ENCODE results near the gene ZBTB44. TPM values are rescaled to one million over a fixed set of nuclear protein-coding genes. Genes with fewer than 3 reads are reported as not detected.

The ZBTB44 gene
- polyA plus RNA-seq, 1 of the 3 experiments (the other 2 are of a cell fraction), result 5.0 TPM

- Histone ChIP-seq H3K4me1 (ENCODE audit: control insufficient read depth in 1 of 2, insufficient read depth in 2 of 2, low read depth in 1 of 2, low read length in 1 of 2) (peaks cover 0 to 7% of the 10 kb centered on the region in 2 experiments; a peak in 1 of 4 replicates), H3K9ac (no peak overlapping the region), H3K4me2 (no peak overlapping the region), H3K79me2 (ENCODE audit: insufficient read depth) (no peaks in the 10 kb centered on the region), H3K4me3 (ENCODE audit: low read depth in 2 of 2, low read length in 1 of 2) (no peak overlapping the region), H4K20me1 (ENCODE audit: insufficient read depth) (no peaks in the 10 kb centered on the region), H3K27me3 (ENCODE audit: insufficient read depth) (peaks cover 20% of the 10 kb centered on the region), H3F3A (replicated peaks; ENCODE audit: insufficient read depth) (no peaks in the 10 kb centered on the region), H3K27ac (ENCODE audit: low read depth in 2 of 2, low read length in 1 of 2) (no peak overlapping the region), H3K36me3 (replicated peaks in 1 of 2; ENCODE audit: control insufficient read depth in 1 of 2, insufficient read depth in 2 of 2, low read length in 1 of 2) (no peaks in the 10 kb centered on the region), H3K9me3 (no peaks in the 10 kb centered on the region), H3K9me2 (no peaks in the 10 kb centered on the region), H2AFZ (ENCODE audit: low read depth) (no peak overlapping the region)
- no peak for TF ChIP-seq SMC3 (IDR thresholded peaks at IDR 0.05; ENCODE audit: low read depth, low read length)
- TF ChIP-seq RFX5 (IDR thresholded peaks at IDR 0.05; ENCODE audit: low read length), result no peak
- no peak for TF ChIP-seq POLR2AphosphoS5 (IDR thresholded peaks at IDR 0.05; ENCODE audit: low read depth, low read length)
- TF ChIP-seq, protein P1, sequence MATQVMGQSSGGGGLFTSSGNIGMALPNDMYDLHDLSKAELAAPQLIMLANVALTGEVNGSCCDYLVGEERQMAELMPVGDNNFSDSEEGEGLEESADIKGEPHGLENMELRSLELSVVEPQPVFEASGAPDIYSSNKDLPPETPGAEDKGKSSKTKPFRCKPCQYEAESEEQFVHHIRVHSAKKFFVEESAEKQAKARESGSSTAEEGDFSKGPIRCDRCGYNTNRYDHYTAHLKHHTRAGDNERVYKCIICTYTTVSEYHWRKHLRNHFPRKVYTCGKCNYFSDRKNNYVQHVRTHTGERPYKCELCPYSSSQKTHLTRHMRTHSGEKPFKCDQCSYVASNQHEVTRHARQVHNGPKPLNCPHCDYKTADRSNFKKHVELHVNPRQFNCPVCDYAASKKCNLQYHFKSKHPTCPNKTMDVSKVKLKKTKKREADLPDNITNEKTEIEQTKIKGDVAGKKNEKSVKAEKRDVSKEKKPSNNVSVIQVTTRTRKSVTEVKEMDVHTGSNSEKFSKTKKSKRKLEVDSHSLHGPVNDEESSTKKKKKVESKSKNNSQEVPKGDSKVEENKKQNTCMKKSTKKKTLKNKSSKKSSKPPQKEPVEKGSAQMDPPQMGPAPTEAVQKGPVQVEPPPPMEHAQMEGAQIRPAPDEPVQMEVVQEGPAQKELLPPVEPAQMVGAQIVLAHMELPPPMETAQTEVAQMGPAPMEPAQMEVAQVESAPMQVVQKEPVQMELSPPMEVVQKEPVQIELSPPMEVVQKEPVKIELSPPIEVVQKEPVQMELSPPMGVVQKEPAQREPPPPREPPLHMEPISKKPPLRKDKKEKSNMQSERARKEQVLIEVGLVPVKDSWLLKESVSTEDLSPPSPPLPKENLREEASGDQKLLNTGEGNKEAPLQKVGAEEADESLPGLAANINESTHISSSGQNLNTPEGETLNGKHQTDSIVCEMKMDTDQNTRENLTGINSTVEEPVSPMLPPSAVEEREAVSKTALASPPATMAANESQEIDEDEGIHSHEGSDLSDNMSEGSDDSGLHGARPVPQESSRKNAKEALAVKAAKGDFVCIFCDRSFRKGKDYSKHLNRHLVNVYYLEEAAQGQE (IDR thresholded peaks at IDR 0.05; ENCODE audit: low read depth, low read length), result no peak
- TF ChIP-seq, protein P2, sequence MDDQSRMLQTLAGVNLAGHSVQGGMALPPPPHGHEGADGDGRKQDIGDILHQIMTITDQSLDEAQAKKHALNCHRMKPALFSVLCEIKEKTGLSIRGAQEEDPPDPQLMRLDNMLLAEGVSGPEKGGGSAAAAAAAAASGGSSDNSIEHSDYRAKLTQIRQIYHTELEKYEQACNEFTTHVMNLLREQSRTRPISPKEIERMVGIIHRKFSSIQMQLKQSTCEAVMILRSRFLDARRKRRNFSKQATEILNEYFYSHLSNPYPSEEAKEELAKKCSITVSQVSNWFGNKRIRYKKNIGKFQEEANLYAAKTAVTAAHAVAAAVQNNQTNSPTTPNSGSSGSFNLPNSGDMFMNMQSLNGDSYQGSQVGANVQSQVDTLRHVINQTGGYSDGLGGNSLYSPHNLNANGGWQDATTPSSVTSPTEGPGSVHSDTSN (IDR thresholded peaks at IDR 0.05), result no peak
- ChIA-PET CTCF (interaction anchor here (0.6 kb wide), 1 partner anchor 688 kb away, joined by 3 read pairs; no protein-coding TSS in a partner anchor), POLR2A (no interaction called here)
- WGBS (ENCODE audit: low lambda C conversion rate), result 82% methylated on average over 9 of the region's 9 CpGs
- DNase-seq, result no peak
These were observed 100.8 kb downstream of the ZBTB44 start for GRCh38 chr11:130213979-130214281.

DNA sequence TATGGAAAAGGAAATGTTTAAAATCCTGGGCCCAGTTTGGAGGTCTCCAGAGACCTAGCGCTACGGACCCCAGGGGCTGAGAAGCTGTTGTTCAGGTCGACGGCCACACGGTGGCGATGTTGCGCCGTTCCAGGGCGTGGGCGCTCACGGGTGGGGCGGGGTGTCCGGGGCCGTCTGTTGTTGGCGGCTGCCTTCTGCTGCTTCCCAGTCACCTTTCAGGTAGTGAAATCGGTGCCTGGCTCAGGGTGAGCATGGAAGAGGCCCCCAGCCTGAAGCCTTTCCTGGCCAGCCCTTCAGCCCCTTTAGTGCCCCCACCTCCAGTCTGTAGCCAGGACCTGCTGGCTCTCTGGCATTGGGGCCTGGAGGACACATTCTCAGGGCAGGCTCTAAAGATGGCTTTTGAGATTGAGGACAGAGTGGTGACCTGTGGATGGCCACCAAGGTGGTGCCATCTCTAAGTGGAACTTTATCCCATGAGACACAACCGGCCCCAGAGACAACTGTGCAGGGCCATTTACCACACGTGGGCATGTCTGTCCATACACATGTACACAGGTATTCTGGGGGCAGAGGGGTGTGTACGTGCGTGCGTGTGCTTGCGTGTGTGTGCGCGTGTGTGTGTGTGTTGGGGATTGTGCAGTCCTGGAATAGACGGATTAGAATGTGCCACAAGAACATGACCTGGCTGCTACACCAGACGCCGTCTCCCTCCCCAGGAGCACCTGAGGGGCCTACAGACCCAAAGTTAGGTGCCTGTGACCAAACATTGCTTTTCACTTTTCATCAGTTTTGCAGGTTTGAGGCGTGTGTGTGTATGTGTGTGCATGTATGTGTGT, 101.4 kb downstream of the ZBTB44 start:
- Histone ChIP-seq H3F3A (replicated peaks; ENCODE audit: insufficient read depth) (no peaks in the 10 kb centered on the region), H3K27ac (ENCODE audit: low read depth in 2 of 2, low read length in 1 of 2) (no peak overlapping the region), H3K79me2 (ENCODE audit: insufficient read depth) (no peaks in the 10 kb centered on the region), H3K9me3 (no peaks in the 10 kb centered on the region), H3K36me3 (replicated peaks in 1 of 2; ENCODE audit: control insufficient read depth in 1 of 2, insufficient read depth in 2 of 2, low read length in 1 of 2) (no peaks in the 10 kb centered on the region), H3K27me3 (ENCODE audit: insufficient read depth) (peaks cover 20% of the 10 kb centered on the region), H4K20me1 (ENCODE audit: insufficient read depth) (no peaks in the 10 kb centered on the region), H3K4me1 (ENCODE audit: control insufficient read depth in 1 of 2, insufficient read depth in 2 of 2, low read depth in 1 of 2, low read length in 1 of 2) (peaks cover 0 to 7% of the 10 kb centered on the region in 2 experiments; a peak in 1 of 4 replicates), H3K9me2 (no peaks in the 10 kb centered on the region), H3K4me3 (ENCODE audit: low read depth in 2 of 2, low read length in 1 of 2) (peak overlapping the region; percentile 9 to 30; a peak in 2 of 4 replicates), H3K4me2 (peak overlapping the region; percentile 39; the same call in 1 of the 2 replicates), H2AFZ (ENCODE audit: low read depth) (no peak overlapping the region), H3K9ac (no peak overlapping the region)
- ChIA-PET CTCF (interaction anchor here (0.6 to 1.7 kb wide), 34 partner anchors 8 to 681 kb away, joined by 3 to 27 read pairs (median 4); no protein-coding TSS in a partner anchor), POLR2A (interaction anchor here (1.0 kb wide), 1 partner anchor 649 kb away, joined by 4 read pairs; no protein-coding TSS in a partner anchor)
- peak; percentile 94 for DNase-seq
- peak; percentile 78 for TF ChIP-seq SMC3 (IDR thresholded peaks at IDR 0.05; ENCODE audit: low read depth, low read length)
- no peak for TF ChIP-seq RFX5 (IDR thresholded peaks at IDR 0.05; ENCODE audit: low read length)
- TF ChIP-seq YY1 (IDR thresholded peaks at IDR 0.05; ENCODE audit: low read depth), result no peak
- peak; percentile 87 for TF ChIP-seq RAD21 (IDR thresholded peaks at IDR 0.05; ENCODE audit: low read length)
- no peak for TF ChIP-seq FOXJ3 (CRISPR knock-in tag; IDR thresholded peaks at IDR 0.05)
- TF ChIP-seq, protein P3, sequence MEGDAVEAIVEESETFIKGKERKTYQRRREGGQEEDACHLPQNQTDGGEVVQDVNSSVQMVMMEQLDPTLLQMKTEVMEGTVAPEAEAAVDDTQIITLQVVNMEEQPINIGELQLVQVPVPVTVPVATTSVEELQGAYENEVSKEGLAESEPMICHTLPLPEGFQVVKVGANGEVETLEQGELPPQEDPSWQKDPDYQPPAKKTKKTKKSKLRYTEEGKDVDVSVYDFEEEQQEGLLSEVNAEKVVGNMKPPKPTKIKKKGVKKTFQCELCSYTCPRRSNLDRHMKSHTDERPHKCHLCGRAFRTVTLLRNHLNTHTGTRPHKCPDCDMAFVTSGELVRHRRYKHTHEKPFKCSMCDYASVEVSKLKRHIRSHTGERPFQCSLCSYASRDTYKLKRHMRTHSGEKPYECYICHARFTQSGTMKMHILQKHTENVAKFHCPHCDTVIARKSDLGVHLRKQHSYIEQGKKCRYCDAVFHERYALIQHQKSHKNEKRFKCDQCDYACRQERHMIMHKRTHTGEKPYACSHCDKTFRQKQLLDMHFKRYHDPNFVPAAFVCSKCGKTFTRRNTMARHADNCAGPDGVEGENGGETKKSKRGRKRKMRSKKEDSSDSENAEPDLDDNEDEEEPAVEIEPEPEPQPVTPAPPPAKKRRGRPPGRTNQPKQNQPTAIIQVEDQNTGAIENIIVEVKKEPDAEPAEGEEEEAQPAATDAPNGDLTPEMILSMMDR (IDR thresholded peaks at IDR 0.05), result peak; percentile 94
- 43% methylated on average over 24 of the region's 28 CpGs for WGBS (ENCODE audit: low lambda C conversion rate)

Data from SK-N-SH (cell line).